GM13977 (cell line): Measurements from ENCODE around the gene ASIC2.

Experiments
- DNase-seq: peaks from one replicate; pipeline ENCODE4 v3.0.0; 2012; ENCODE audit warnings: low spot score
- CTCF ChIP-seq: IDR thresholded peaks from 2 replicates; pipeline ENCODE4 v1.5.1; 2012; ENCODE audit warnings: mild to moderate bottlenecking, control low read depth; ENCODE audit not compliant: insufficient read depth; ENCODE audit errors: extremely low read depth, missing control alignments
- in situ Hi-C: fragments of 300-500 bp; cut with MboI; formaldehyde crosslinking; loops from one replicate; pipeline ENCODE4 v1.12.0; 2022; ENCODE audit warnings: low sequenced_read_pairs, low pct_unique_long_range_greater_than_20kb, mixed read lengths, inconsistent platforms; ENCODE audit not compliant: unreplicated experiment

ASIC2 gene

DNA sequence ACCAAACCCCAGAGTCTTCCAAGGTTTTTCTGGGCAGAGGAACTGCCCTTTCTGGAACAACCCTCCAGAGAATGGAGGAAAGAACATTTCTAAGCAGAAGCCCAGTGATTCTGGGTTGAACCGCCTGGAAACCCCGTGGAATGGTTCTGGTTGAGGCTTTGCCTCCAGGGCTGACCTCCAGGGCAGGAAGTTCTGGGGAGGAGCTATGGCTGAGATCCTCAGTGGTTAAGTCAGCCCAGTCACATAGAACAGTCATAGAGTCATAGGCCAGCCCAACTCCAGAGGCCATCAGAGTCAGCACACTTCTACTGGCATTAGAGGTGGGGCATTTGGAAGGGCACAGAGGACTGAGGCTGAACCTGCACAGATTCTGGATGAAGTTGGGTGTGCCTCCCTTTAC, 235.5 kb downstream of the ASIC2 start:
- TF ChIP-seq CTCF: no peak
- in situ Hi-C loops: no loop called here
- DNase-seq: no peak

DNA sequence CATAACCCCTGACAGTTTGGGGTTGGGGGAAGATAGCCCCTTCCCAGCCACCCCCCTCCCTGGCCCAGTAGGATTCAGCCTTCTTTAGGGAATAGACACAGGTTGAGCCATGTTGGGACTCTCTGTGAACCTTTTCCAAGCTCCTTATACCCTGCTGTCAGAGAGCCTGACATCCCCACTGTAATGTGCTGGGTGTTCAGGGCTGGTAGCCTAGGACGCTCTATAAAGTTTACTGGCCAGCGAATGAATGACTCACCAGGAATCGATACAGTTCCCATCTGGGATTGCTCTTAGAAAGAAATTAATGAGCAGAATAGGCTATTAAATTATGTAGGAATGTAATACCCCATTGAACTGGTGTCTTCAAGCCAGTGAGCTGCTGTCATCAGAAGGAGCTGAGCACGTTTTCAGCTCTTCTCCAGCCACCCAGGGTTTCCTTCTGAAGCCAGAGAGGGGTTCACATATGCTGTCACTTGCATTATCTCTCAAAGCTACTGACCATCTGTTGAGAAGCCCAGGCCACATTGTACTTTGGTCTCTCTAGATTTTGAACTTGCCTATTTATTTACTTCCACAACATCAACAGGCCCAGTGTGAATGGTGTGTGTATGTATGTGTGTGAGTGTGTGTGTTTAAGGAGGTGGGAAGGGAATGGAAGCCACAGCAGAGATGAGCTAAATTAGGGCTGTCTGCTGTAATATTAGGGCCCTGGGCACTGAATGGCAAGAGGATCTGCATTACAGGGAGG, 236.5 kb downstream of the ASIC2 start:
- in situ Hi-C loops: no loop called here
- DNase-seq: no peak
- TF ChIP-seq CTCF: no peak

GRCh38 chr17:33055746-33056145, 237.3 kb downstream of the ASIC2 start:
- TF ChIP-seq CTCF: no peak
- in situ Hi-C loops: no loop called here
- no peak for DNase-seq

GRCh38 chr17:33055171-33055611, 237.9 kb downstream of the ASIC2 start:
- no peak for DNase-seq
- no peak for TF ChIP-seq CTCF
- in situ Hi-C loops: no loop called here

GRCh38 chr17:33054412-33054811, 238.7 kb downstream of the ASIC2 start:
- in situ Hi-C loops: no loop called here
- no peak for TF ChIP-seq CTCF
- no peak for DNase-seq

- DNase-seq: no peak
- TF ChIP-seq CTCF: no peak
- in situ Hi-C loops: no loop called here
These were observed 239.4 kb downstream of the ASIC2 start for GRCh38 chr17:33053676-33054075.
